H1 (cell line): ENCODE results near the gene KCNJ12. TPM values are rescaled to one million over a fixed set of nuclear protein-coding genes. Genes with fewer than 3 reads are reported as not detected.

Experiments used
- KDM5A ChIP-seq: fragments of 200-600 bp; IDR thresholded peaks from 2 replicates; pipeline ENCODE4 v1.7.1; 2012; ENCODE audit warnings: mild to moderate bottlenecking, low read length, inconsistent platforms, mixed read lengths
- NANOG ChIP-seq: IDR thresholded peaks from 2 replicates; pipeline ENCODE4 v1.6.1; 2011; ENCODE audit warnings: low read length, low read depth, mild to moderate bottlenecking, inconsistent platforms; ENCODE audit not compliant: insufficient read depth, poor library complexity, severe bottlenecking
- polyA plus RNA-seq, 7 experiments: library from polyadenylated mRNA; depleted of rRNA in 3 of 7; stranded (reverse) in 5 of 7; unstranded in 2 of 7; fragments of >200 nt in 5 of 7; fragments of 200-250 nt in 2 of 7; gene quantifications; 1 replicate in 5 of 7; 2 replicates in 1 of 7; 4 replicates in 1 of 7; pipeline versions ENCODE4 v1.2.1 to v1.2.3, GENCODE V29; 2011 to 2013; ENCODE audit warnings: missing spikeins in 2 of 7, mixed read lengths in 2 of 7
- total RNA-seq: library from RNA; stranded (reverse); fragmentation: NEBNext Ultra II Directional; extraction: Animal tissue kit (Norgen Biotek cat#: 25700); gene quantifications from 2 replicates; pipeline ENCODE4 v1.2.1, GENCODE V29; 2021

KCNJ12 gene
- total and polyA plus RNA-seq, 2 of the 8 experiments (the other 6 are each of a cell fraction or from before 2014, with no cell fraction given) = 1.2 to 1.5 TPM

DNA sequence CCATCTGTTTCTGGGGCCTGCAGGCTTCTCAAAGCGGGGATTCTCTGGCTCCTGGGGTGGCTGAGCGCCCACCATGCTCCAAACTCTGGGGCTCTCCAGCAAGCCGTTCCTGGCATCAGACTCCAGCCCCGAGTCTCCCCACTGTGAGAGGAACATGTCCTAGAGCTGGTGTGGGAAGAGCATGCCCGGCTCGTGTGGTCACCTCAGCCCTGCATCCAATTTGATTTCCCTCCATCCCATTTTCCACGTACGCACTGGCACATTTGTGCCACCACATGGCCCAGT, 23.2 kb upstream of the KCNJ12 start (continued):
- TF ChIP-seq NANOG = no peak
- TF ChIP-seq KDM5A = no peak
